NCI-H82 treated with DMSO at 0.1 percent for 48 hours (cell line): Measurements from ENCODE around the gene BECN2.
"Not testable (repeated sequence)": the region's sequence is repeated elsewhere in the genome, so short reads cannot be mapped to it uniquely, and the experiment has no call there.

ENCODE experiments used
- DNase-seq: peaks from one replicate; lab custom pipeline; 2025; ENCODE audit not compliant: unreplicated experiment; lab: John Stamatoyannopoulos, UW

The BECN2 gene

GRCh38 chr1:241976229-241976628, 18.7 kb downstream of the BECN2 start:
- no peak for DNase-seq

DNA sequence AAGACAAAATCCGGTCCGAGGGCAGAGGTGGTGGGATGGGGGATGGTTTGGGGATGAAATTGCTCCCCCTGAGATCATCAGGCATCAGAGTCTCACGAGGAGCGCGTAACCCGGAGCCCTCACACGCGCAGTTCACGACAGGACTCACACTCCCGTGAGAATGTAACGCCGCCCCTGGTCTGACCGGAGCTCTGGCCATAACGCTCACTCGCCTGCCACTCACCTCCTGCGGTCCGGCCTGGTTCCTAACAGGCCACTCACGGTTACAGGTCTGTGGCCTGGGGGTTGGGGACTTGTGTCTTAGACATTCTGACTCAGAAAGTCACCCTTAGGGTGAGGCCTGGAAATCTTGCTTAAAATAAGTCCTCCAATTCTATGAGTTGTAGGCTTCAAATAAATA, 21.5 kb downstream of the BECN2 start:
- DNase-seq, result no peak

- DNase-seq, result no peak
Observed at GRCh38 chr1:241979926-241980325, 22.4 kb downstream of the BECN2 start.

DNA sequence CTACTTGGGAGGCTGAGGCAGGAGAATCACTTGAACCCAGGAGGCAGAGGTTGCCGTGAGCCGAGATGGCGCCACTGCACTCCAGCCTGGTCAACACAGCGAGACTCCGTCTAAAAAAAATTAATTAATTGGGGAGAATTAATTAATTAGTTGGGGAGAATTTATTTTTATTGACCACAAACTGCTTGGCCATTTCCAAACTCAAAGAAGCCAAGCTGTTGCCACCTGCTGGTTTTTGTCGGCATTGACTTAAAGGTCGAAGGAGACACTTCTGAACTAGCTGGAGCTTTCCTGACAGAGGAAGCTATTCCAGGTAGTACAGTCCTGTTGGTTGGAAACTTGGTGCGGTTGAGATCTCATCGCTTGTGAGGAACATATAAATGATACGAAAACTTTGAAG, 28.2 kb downstream of the BECN2 start:
- DNase-seq, result no peak

GRCh38 chr1:241988389-241988930, 30.9 kb downstream of the BECN2 start:
- DNase-seq, result not testable (repeated sequence)

- DNase-seq, result no peak
Observed at GRCh38 chr1:241990040-241990439, 32.5 kb downstream of the BECN2 start.

- no peak for DNase-seq
Observed at GRCh38 chr1:241992734-241993133, 35.2 kb downstream of the BECN2 start.

DNA sequence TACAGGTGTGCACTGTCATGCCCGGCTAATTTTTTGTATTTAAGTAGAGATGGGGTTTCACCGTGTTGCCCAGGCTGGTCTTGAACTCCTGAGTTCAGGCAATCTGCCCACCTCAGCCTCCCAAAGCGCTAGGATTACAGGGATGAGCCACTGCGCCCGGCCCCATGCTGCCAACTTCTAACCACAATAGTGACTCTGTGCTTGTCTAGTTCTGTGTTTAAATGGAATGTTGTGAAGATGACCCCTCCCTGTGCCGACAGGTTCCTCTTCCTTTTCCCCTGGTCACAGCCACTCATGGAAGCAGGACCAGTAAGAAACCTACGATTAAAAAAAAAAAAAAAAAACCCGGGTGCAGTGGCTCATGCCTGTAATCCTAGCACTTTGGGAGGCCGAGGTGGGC, 36.6 kb downstream of the BECN2 start:
- no peak for DNase-seq

DNA sequence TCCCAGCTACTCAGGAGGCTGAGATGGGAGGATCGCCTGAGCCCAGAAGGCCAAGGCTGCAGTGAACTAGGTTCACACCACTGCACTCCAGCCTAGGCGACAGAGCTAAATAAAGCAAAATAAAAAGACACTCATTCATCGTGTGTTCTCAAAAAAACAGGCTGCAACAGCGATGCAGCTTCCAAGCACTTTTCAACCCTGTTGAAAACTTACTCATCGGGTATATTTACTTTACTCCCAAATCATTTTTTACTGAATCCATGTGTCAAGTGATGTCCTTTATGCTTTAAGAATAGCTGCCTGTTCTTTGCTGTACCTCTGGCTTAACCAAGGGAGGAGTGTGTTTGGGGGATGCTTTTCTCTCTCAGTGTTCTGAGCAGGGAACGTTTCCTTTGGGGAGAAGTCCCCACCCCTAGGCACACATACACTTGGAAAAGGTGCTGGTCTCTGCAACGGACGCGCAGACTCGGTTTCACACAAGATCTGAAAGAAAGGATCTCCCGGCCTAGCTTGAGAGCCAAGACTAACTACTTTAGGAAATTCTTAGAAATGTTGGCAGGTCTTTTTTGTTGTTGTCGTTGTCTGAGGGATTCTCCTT, 39.9 kb downstream of the BECN2 start:
- DNase-seq, result no peak

DNA sequence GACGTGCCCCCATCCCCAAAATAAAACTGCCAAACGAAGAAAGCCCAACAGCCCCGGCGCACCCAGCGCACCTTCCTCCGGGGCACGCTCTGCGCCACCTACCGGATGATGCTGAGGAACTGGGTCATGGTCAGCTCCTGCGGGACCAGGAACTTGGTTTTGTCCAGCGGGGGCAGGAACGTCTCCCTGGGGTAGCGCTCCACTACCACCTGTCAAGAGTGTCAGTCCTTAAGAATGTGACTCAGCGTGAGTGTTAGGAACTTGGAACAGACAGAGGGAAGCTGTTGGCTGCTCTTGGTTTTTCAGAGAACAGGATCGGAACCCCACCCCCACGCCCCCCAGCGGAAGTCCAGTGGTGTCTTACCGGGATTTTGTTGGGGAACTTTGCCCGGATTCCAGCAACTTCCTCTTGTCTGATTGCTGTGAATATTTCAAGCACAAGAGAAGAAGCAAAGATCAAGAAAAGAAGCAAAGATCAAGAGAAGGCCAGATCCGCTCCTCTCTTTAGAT, 40.9 kb downstream of the BECN2 start:
- no peak for DNase-seq

DNA sequence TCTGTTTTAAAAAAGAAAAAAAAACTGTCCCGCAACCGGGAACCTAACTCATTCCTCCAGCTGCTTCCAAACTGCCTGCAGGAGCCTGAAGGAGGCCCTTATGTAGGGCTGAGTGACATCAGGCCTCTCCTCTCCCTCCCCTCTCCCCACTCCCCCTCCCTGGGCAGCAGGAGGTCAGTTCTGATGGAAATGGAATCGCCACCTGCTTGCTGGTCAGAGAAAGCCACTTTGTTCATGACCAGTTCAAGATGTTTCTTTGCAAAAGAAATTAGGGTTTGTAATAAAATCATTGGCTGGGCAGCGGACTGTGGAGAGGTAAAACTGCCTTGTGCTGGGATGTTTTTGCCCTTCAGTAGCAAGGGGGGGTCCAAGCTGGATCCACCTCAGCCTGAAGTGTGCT, 41.5 kb downstream of the BECN2 start, which contains the start of gene MAP1LC3C:
Gene MAP1LC3C (minus strand): TSS at position 73 of the 400 bp plus-strand sequence. CDS start 90 bp downstream, outside the sequence.
- DNase-seq, result no peak

- no peak for DNase-seq
Observed at GRCh38 chr1:242000434-242000833, 42.9 kb downstream of the BECN2 start.

- DNase-seq, result no peak
Observed at GRCh38 chr1:242002072-242002471, 44.5 kb downstream of the BECN2 start.

DNA sequence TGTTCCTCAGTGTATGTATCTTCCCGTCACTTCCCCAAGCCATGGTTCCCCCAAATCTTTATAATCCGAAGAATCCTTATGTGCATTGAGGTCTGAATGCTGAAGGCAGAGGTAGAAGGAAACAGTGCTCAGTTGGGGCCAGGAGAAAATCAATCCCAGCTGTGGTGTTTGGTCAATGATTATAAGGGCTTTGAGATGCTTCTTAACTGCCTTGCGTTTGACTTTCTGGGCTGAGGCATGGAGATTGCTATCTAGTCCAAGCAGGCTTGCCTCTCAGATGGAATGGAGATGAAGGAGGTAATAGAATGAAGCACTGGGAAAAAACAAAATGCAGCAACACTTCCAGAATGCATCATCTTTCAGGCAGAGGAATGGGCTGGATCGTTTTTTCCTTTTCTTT, 44.9 kb downstream of the BECN2 start:
- DNase-seq, result no peak

GRCh38 chr1:242004751-242005495, 47.4 kb downstream of the BECN2 start:
- no peak for DNase-seq

- no peak for DNase-seq
Observed at GRCh38 chr1:242005866-242006535, 48.4 kb downstream of the BECN2 start.

- no peak for DNase-seq
Observed at GRCh38 chr1:242006976-242007375, 49.4 kb downstream of the BECN2 start.
